ENCODE measurements around the gene AADACL2.

AADACL2 gene

DNA sequence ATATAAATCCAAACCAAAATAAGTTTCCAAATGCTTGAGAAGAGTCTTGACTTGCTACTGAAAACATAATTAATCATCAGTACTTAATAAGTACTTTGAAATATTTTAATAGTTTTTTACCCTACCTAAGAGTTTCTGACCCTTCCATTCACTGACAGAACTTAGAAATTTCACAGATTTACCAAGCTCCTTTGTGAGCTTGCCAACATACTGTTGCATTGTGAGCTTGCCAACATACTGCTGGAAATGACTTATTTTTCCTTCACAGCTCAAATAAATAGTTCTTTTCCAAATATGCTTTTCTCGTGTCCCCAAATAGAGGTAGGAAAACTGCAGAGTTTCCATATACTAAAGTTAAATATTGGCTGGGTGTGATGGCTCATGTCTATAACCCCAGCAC lies 70.5 kb downstream of the AADACL2 start:
- TF ChIP-seq FOXP2 (optimal IDR thresholded peaks at IDR 0.05; ENCODE audit: borderline replicate concordance, extremely low read depth, extremely low read length, insufficient read depth), result no peak
- no peak for TF ChIP-seq SIN3A (IDR thresholded peaks at IDR 0.05; ENCODE audit: borderline replicate concordance, insufficient read depth, low read length)
- no peak for TF ChIP-seq TAF1 (IDR thresholded peaks at IDR 0.05; ENCODE audit: borderline replicate concordance, insufficient read depth, low read length)
- no peak for TF ChIP-seq POLR2AphosphoS5 (IDR thresholded peaks at IDR 0.05; ENCODE audit: low read depth, low read length)
- TF ChIP-seq, protein P1, sequence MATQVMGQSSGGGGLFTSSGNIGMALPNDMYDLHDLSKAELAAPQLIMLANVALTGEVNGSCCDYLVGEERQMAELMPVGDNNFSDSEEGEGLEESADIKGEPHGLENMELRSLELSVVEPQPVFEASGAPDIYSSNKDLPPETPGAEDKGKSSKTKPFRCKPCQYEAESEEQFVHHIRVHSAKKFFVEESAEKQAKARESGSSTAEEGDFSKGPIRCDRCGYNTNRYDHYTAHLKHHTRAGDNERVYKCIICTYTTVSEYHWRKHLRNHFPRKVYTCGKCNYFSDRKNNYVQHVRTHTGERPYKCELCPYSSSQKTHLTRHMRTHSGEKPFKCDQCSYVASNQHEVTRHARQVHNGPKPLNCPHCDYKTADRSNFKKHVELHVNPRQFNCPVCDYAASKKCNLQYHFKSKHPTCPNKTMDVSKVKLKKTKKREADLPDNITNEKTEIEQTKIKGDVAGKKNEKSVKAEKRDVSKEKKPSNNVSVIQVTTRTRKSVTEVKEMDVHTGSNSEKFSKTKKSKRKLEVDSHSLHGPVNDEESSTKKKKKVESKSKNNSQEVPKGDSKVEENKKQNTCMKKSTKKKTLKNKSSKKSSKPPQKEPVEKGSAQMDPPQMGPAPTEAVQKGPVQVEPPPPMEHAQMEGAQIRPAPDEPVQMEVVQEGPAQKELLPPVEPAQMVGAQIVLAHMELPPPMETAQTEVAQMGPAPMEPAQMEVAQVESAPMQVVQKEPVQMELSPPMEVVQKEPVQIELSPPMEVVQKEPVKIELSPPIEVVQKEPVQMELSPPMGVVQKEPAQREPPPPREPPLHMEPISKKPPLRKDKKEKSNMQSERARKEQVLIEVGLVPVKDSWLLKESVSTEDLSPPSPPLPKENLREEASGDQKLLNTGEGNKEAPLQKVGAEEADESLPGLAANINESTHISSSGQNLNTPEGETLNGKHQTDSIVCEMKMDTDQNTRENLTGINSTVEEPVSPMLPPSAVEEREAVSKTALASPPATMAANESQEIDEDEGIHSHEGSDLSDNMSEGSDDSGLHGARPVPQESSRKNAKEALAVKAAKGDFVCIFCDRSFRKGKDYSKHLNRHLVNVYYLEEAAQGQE (IDR thresholded peaks at IDR 0.05; ENCODE audit: insufficient read depth in 1 of 2, low read depth in 2 of 2, low read length in 2 of 2), result no peak

DNA sequence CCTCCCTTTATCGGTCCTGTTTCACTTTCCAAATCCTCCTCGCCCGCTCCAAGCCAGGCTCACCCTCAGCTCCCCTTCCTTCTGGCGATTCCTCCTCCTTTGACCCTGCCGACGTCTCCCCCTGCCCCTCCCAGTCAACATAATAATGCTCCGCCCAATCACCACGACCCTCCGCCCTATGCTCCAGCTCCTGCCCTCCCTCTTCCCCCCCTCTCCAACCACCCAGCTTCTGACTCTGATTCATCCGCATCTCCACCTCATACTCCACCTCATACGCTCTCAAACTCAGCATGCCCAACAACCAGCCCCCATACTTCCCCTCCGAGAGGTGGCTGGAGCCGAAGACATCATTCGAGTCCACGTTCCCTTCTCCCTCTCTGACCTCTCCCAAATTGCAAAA lies 73.1 kb downstream of the AADACL2 start:
- TF ChIP-seq FOXP2 (optimal IDR thresholded peaks at IDR 0.05; ENCODE audit: borderline replicate concordance, extremely low read depth, extremely low read length, insufficient read depth) (no peak), TAF1 (IDR thresholded peaks at IDR 0.05; ENCODE audit: borderline replicate concordance, insufficient read depth, low read length) (no peak), SIN3A (IDR thresholded peaks at IDR 0.05; ENCODE audit: borderline replicate concordance, insufficient read depth, low read length) (no peak), POLR2AphosphoS5 (IDR thresholded peaks at IDR 0.05; ENCODE audit: low read depth, low read length) (no peak)
- TF ChIP-seq, protein P1 (IDR thresholded peaks at IDR 0.05; ENCODE audit: insufficient read depth in 1 of 2, low read depth in 2 of 2, low read length in 2 of 2), result no peak

Data from PFSK-1 (cell line).